ENCODE results near the gene EPM2AIP1. TPM values are rescaled to one million over a fixed set of nuclear protein-coding genes. Genes with fewer than 3 reads are reported as not detected.

EPM2AIP1 gene
- total and polyA plus RNA-seq, 2 of the 8 experiments (the other 6 are each of a cell fraction or from before 2014, with no cell fraction given) = 6.6 to 9.0 TPM

GRCh38 chr3:36991147-36991546, 1.8 kb downstream of the EPM2AIP1 start:
- no peak for FAIRE-seq
- TF ChIP-seq ZNF274 (IDR thresholded peaks at IDR 0.05; ENCODE audit: borderline replicate concordance, extremely low read depth, low read length) (no peak), JUN (IDR thresholded peaks at IDR 0.05; ENCODE audit: low read depth, low read length) (no peak)
- no peak overlapping the region for H2BK5ac ChIP-seq (ENCODE audit: low read depth, low read length)
- H3K79me2 ChIP-seq (ENCODE audit: control insufficient read depth in 1 of 2, insufficient read depth in 2 of 2, low read length in 2 of 2) = peaks cover 10 to 49% of the 10 kb centered on the region in 2 experiments; a peak in 3 of 4 replicates
- no peak overlapping the region for H2BK20ac ChIP-seq (ENCODE audit: low read length)
- peaks cover 4% of the 10 kb centered on the region; the same call in 1 of the 2 replicates for H3K23me2 ChIP-seq (ENCODE audit: low read depth, low read length)
- peaks cover 2 to 10% of the 10 kb centered on the region in 2 experiments for H4K20me1 ChIP-seq (replicated peaks in 1 of 2; ENCODE audit: control insufficient read depth in 1 of 2, insufficient read depth in 2 of 2, low read length in 2 of 2)
- no peak overlapping the region for H3K14ac ChIP-seq (ENCODE audit: insufficient read length)
- no peak overlapping the region for H2BK120ac ChIP-seq (replicated peaks; ENCODE audit: low read depth, low read length)
- ChIA-PET POLR2A (ENCODE audit: partially characterized antibody) (interaction anchor here (1.6 to 2.5 kb wide), 3 partner anchors 12 to 67 kb away, joined by 6 to 18 read pairs (median 8); no protein-coding TSS in a partner anchor), CTCF (ENCODE audit: partially characterized antibody) (interaction anchor here (1.0 to 4.9 kb wide), 3 partner anchors 33 to 154 kb away, joined by 3 to 33 read pairs (median 3); no protein-coding TSS in a partner anchor)
- no peak overlapping the region for H4K8ac ChIP-seq (ENCODE audit: extremely low read depth, insufficient read depth, low read length)
- no peak for DNase-seq (ENCODE audit: low read depth in 1 of 2, low spot score in 2 of 2)
- H3K56ac ChIP-seq (replicated peaks; ENCODE audit: insufficient read length, low read depth, low read length) = no peak overlapping the region
- H3K27ac ChIP-seq (ENCODE audit: low read depth, low read length) = no peak overlapping the region
- no peaks in the 10 kb centered on the region; the same call in 1 of the 2 replicates for H3K79me1 ChIP-seq (ENCODE audit: low read depth, low read length)
- no peak overlapping the region for H3K23ac ChIP-seq (ENCODE audit: insufficient read length)
- no peak overlapping the region for H3K18ac ChIP-seq (ENCODE audit: extremely low read depth, low read length)
- no peak overlapping the region for H2AFZ ChIP-seq (ENCODE audit: low read length)
- H3K36me3 ChIP-seq (ENCODE audit: control insufficient read depth in 2 of 4, insufficient read depth in 4 of 4, low read length in 3 of 4) = peaks cover 0 to 35% (median 4%) of the 10 kb centered on the region in 4 experiments; a peak in 6 of 8 replicates
- H4K5ac ChIP-seq (ENCODE audit: insufficient read length, low read depth, low read length) = no peak overlapping the region
- no peaks in the 10 kb centered on the region for H3K27me3 ChIP-seq (replicated peaks in 1 of 4; ENCODE audit: control insufficient read depth in 3 of 4, extremely low read depth in 1 of 4, insufficient read depth in 3 of 4, low read length in 3 of 4)
- no peak overlapping the region for H2BK12ac ChIP-seq (ENCODE audit: low read depth, low read length)
- peak overlapping the region; percentile 95 to 97 for H3K4me2 ChIP-seq (ENCODE audit: insufficient read depth in 1 of 2, low read depth in 2 of 2, low read length in 2 of 2)
- peak overlapping the region; percentile 16 to 93 (median 90); a peak in 5 of 8 replicates for H3K4me3 ChIP-seq (ENCODE audit: extremely low read depth in 1 of 4, insufficient read depth in 2 of 4, low read depth in 3 of 4, low read length in 4 of 4)
- no peak overlapping the region for H4K91ac ChIP-seq (replicated peaks; ENCODE audit: insufficient read length, low read length)
- no peaks in the 10 kb centered on the region for H3K9me3 ChIP-seq (ENCODE audit: insufficient read depth in 2 of 2, low read depth in 1 of 2, low read length in 1 of 2)
- peak overlapping the region in 2 of 4 experiments; percentile 52 to 55; a peak in 2 of 7 replicates for H3K9ac ChIP-seq (replicated peaks in 1 of 4; ENCODE audit: extremely low read depth in 1 of 4, low read depth in 3 of 4, low read length in 3 of 4)
- H3K4ac ChIP-seq (replicated peaks; ENCODE audit: insufficient read length, low read depth, low read length) = no peak overlapping the region
- 81% methylated on average over 3 of the region's 3 CpGs; no CpG with 5 or more reads in 1 of the 2 experiments for WGBS, 2 experiments (ENCODE audit: extremely low coverage in 1 of 2, insufficient coverage in 1 of 2, insufficient read length in 1 of 2, insufficient replicate concordance in 2 of 2, low coverage in 1 of 2, low lambda C conversion rate in 2 of 2, missing lambda C conversion rate in 1 of 2)
- H3K4me1 ChIP-seq (replicated peaks in 1 of 4; ENCODE audit: control insufficient read depth in 3 of 4, insufficient read depth in 4 of 4, low read length in 3 of 4) = peaks cover 0 to 2% (median 0%) of the 10 kb centered on the region in 4 experiments; a peak in 3 of 7 replicates
- no peak overlapping the region for H2BK15ac ChIP-seq (ENCODE audit: low read length)
- H2AK5ac ChIP-seq (ENCODE audit: low read depth, low read length) = no peak overlapping the region
